22Rv1 (cell line): ENCODE measurements around the gene FASTK.

Experiments used
- H3K27ac ChIP-seq: fragments of 450-650 bp; 2 replicates; pipeline ENCODE4 v1.5.1; 2017
- ZFX ChIP-seq: fragments of 450-650 bp; IDR thresholded peaks from 2 replicates; pipeline ENCODE4 v1.6.1; 2017; ENCODE audit warnings: antibody characterized with exemption, borderline replicate concordance
- TF ChIP-seq, protein P1 (sequence below): fragments of 450-650 bp; IDR thresholded peaks from 2 replicates; pipeline ENCODE4 v1.5.1; 2017; ENCODE audit warnings: mild to moderate bottlenecking

Gene FASTK

DNA sequence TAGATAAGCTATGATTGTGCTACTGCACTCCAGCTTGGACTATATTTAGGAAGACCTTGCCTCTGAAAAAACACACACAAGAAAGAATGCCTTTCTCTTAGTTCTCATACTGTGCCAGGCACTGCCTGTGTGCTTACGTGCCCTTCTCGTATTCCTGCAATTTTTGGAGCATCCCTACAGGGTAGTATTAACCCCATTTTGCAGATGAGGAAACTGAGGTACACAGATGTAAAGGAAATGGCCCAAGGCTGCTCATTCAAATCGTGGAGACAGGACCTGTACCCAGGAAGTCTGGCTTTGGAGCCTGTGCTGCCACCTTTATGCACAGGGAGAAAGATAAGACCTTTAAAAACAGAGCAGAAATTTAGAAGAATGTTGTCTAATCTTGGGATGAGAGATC, 22.4 kb upstream of the FASTK start:
- H3K27ac ChIP-seq: peak overlapping the region; percentile 0; the same call in 1 of the 2 replicates
- TF ChIP-seq, protein P1, sequence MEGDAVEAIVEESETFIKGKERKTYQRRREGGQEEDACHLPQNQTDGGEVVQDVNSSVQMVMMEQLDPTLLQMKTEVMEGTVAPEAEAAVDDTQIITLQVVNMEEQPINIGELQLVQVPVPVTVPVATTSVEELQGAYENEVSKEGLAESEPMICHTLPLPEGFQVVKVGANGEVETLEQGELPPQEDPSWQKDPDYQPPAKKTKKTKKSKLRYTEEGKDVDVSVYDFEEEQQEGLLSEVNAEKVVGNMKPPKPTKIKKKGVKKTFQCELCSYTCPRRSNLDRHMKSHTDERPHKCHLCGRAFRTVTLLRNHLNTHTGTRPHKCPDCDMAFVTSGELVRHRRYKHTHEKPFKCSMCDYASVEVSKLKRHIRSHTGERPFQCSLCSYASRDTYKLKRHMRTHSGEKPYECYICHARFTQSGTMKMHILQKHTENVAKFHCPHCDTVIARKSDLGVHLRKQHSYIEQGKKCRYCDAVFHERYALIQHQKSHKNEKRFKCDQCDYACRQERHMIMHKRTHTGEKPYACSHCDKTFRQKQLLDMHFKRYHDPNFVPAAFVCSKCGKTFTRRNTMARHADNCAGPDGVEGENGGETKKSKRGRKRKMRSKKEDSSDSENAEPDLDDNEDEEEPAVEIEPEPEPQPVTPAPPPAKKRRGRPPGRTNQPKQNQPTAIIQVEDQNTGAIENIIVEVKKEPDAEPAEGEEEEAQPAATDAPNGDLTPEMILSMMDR: no peak
- TF ChIP-seq ZFX: no peak

DNA sequence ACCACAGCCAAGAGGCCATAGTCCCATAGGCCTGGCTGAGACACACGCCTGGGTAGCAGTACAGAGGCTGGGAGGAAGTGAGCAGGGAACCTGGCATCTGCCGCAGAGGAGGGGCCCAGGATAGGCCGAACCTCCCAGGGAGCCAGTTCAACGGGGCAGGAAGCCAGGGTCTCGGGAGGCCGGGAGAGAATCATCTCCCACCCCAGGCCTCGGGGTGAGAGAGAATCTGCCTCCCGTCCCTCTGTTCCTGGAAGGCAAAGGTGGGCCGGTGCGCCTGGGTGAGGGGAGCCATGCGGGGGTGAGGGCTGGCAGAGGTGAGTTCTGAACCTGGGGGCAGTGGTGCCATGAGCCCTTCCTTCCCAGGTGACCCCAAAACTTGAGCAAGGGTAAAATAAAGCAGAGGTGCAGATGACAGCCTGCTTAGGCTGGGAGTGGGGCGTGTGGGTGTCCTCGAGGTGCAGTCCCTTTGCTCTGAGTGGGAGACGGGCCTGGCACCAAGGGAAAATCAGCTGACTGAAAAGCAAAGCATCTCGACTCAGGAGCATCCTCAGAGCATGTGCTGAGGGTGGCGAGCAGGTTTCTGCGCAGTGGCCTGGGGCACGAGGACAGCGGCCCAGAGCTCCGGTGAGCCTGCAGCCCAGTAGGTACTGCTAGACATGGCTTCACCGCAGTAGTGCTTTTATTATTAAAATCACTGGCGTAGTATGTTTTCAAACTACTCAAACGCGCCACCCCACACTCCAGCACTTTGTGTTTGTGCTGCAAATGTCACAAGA, 21.2 kb upstream of the FASTK start:
- TF ChIP-seq, protein P1: no peak
- no peak for TF ChIP-seq ZFX
- no peak overlapping the region for H3K27ac ChIP-seq

DNA sequence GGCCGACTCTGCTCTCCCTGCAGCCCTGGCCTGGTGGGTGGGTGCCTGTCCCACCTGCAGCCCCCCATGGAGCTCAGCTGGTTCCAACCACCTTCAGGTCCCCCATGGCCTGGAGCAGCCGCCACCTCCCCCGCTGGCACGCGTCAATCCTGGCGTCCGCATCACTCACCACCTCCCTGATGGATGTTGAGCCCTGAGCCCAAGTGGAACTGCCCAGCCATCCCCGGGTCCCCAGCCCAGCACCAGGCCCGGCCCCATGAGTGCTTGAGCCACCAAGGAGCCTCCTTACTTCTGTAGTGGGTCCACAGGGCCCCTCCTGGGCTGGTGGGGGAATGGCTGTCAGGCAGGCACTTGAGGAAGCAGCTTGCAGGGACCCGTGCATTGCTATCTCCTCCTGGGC, 20.3 kb upstream of the FASTK start:
- no peak for TF ChIP-seq ZFX
- TF ChIP-seq, protein P1: no peak
- no peak overlapping the region for H3K27ac ChIP-seq

DNA sequence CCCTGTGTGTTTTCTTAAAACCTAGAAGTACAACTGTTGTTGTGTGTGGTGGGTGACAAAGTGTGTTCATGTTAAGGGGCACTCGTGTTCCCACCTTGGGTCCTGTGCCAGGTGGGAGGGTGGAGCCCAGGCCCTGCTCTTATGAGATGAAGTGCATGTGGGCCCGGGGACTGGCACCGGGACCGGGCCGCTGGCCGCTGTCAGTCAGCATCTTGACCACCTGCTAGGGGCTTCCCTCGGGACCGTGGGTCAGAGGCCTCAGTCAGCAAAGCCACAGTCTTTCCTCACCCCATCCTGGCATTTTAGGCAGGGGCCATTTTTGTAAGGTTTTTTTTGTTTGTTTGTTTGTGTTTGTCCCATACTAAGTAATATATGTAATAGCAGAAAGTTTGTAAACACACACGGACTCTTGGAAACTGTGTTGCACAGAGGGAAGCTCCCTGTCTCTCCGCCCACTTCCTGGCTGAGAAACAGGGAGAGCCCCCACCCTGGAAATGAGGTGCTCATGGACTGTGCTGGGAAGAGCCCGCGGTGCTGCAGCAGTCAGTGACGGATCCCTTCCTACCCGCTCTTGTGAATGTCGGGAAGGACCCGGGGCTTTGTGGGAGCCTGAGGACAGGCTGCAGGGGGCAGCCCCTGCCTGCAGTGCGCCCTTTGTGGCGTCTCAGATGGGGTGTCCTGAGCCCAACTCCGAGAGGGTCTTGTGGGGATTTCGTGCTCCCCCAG, 19.0 kb upstream of the FASTK start:
- 0 out of 2 replicates have a peak overlapping the region, but pooled peaks have one; percentile 10 for H3K27ac ChIP-seq
- TF ChIP-seq, protein P1: no peak
- no peak for TF ChIP-seq ZFX

DNA sequence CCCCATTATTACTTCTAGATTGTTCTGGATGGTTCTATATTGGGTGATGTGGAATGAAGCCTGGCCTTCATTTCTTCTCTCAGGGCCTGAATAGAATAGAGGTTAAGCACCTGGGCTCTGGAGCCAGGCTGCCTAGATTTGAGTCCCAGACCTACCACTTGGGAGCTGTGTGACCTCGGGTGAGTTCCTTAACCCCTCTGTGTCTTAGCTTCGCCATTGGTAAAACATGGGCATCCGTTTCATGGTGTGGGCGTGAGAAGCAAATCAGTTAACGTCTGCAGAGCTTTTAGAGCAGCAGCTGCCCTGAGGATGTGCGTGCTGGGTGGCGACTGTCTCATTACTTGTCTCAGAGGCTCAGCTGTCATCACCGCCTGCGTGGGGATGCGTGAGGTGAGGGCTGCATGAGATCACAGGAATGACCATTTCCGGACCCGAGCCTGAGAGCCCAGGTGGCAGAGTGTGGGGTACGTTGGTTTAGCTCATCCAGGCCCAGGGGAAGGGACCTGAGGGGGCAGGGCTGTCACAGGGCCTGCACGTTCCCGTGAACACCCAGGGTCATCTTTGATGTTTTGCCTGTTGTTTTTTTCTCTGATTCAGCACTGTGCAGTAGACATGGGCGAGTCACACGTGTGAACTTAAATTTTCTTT, 15.3 kb upstream of the FASTK start:
- H3K27ac ChIP-seq: no peak overlapping the region
- TF ChIP-seq, protein P1: no peak
- TF ChIP-seq ZFX: no peak

DNA sequence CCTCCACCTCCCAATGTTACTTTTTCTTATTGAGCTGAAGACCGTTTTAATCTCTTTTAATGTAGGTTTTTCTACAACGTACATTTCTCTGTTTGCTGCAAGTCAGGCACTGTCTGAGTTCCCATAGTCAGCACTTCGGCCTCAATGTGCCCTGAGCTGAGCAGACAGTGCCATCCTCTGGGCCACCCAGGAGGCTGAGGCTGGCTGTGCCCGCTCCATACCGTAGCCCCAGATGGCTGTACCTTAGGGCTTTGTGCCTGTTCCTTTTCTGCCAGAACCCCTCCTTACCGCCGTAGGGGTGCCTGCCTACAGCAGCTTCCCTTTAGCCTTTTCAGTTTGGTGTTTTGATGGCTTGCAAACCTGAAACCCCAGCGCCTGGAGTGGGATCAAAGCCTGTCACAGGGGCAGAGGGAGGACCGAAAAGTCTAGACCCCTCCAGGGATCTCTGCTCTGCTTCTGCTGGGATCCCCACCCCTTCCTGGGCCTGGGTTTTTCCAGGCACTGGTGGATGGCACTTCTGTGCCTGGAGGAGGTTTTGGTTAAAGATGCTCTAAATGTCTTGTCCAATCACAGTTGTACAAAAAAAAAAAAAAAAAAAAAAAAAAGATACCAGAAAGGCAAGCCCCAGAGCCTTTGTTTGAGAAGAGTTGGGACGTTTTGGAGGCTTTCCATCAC, 14.7 kb upstream of the FASTK start:
- TF ChIP-seq ZFX: no peak
- TF ChIP-seq, protein P1: no peak
- H3K27ac ChIP-seq: no peak overlapping the region
